Stimulated activated memory B cell treated with anti-CD40 and anti-IgM and Interleukin-4, amounts not matched to agents 10 μg/mL and 1 μg/mL and 100 μg/mL, for 72 hours (primary cell): Measurements from ENCODE around the gene CLSTN3.
A peak's percentile ranks its signal among the peaks of the same experiment; 100 is the strongest.

Source experiments
- ATAC-seq: fragments of 150-1000 bp; cut with Tn5 transposase; 2 replicates; pipeline ENCODE4 v1.10.0; 2021
- H3K27ac Mint-ChIP-seq: one replicate; pipeline ENCODE4 v1.8.0; 2022; ENCODE audit warnings: mild to moderate bottlenecking, mixed read lengths
- H3K27me3 Mint-ChIP-seq: one replicate; pipeline ENCODE4 v1.8.0; 2022; ENCODE audit warnings: mixed read lengths
- H3K36me3 Mint-ChIP-seq: one replicate; pipeline ENCODE4 v1.8.0; 2022; ENCODE audit warnings: mixed read lengths
- H3K4me1 Mint-ChIP-seq: one replicate; pipeline ENCODE4 v1.8.0; 2022; ENCODE audit warnings: mixed read lengths
- H3K4me3 Mint-ChIP-seq: one replicate; pipeline ENCODE4 v1.8.0; 2022; ENCODE audit warnings: mild to moderate bottlenecking, moderate library complexity, mixed read lengths
- H3K9me3 Mint-ChIP-seq: one replicate; pipeline ENCODE4 v1.8.0; 2022; ENCODE audit warnings: mixed read lengths

Gene CLSTN3

DNA sequence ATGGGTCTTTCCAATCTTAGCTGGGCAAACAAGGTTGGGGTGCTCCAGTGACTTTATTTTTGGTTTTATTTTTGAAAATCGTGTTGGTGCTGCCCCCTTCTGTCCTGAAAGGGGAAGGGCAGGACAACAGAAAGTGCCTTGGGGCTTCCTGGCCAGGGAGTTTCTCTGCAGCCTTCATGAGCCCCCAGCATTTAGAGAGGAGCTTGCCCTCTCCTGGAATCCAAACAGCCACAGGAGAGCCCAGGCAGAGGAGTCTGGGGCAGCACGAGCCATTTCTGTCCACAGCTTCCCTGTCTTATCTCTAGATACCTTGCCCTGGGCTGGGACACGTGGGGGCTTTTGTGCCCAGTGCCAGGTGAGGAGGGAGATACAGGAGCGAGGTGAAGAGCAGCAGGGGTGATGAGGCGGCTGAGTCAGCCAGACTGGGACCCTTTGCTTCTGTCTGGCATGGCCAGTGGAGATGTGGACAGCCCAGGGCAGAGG lies 16.7 kb upstream of the CLSTN3 start:
- H3K9me3 Mint-ChIP-seq: no peaks in the 10 kb centered on the region
- ATAC-seq: no peak
- peaks cover 40% of the 10 kb centered on the region for H3K36me3 Mint-ChIP-seq
- no peaks in the 10 kb centered on the region for H3K27me3 Mint-ChIP-seq
- H3K27ac Mint-ChIP-seq: peak overlapping the region; percentile 58
- no peak overlapping the region for H3K4me3 Mint-ChIP-seq
- peaks cover 26% of the 10 kb centered on the region for H3K4me1 Mint-ChIP-seq

DNA sequence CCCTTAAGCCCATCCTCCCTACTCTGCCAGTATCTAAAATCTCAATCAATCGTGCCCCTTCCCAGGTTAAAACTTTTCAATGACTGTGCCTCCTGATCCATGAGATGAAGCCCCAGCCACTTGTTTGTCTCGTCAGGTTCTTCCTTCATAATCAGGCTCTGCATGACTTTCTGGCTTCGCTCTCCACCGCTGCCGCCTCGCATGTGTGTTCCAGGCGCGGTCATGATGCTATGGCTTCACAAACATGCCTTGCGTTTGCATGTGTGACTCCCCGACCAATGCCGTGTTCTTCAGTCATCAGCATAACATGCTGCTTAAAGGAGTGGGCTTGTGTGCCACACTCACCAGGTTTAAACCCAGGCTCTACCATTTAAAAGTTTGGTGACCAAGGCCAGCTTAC lies 16.2 kb upstream of the CLSTN3 start:
- Mint-ChIP-seq H3K27me3 (no peaks in the 10 kb centered on the region), H3K9me3 (no peaks in the 10 kb centered on the region), H3K4me1 (peaks cover 26% of the 10 kb centered on the region), H3K4me3 (no peak overlapping the region), H3K27ac (peak overlapping the region; percentile 58), H3K36me3 (peaks cover 46% of the 10 kb centered on the region)
- ATAC-seq: no peak

DNA sequence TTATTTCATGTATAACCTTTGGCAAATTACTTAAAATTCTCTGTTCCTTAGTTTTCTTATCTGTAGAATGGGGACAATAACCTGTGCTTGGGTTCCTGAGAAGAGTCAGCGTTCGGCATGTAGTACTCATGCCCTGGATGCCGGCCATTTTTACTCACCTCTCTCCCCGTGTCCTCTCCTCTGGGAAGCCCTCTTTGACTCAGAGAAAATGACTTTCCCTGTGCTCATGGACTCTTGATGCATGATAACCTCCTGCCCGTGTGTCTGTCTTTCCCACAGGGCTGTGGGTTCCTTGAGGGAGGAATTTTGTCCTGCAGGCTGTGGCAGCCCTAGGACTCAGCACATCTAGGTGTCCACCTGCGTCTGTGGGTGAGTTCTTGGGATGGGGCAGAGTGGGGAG lies 15.3 kb upstream of the CLSTN3 start:
- ATAC-seq: no peak
- Mint-ChIP-seq H3K27ac (no peak overlapping the region), H3K36me3 (peaks cover 46% of the 10 kb centered on the region), H3K4me3 (no peak overlapping the region), H3K9me3 (no peaks in the 10 kb centered on the region), H3K27me3 (no peaks in the 10 kb centered on the region), H3K4me1 (peaks cover 18% of the 10 kb centered on the region)

DNA sequence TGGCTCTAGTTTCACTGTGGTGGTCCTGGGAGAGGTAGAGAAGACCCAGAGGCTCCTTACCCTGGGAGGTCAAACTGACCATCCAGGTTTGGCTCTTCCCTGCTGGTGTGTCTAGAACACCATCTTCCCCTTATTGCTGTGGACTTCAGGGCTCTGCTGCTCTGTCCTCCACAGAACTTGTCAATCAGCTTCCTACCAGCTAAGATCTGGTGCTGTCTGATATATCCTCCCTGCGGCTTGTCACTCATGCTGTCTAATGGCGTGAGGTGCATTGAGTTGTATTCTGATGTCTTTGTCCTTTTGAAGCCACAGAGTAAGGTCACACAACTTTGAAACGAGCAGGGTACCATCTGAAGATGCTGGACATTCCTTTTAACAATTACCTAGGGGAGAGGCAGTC lies 14.0 kb upstream of the CLSTN3 start:
- Mint-ChIP-seq H3K4me3 (no peak overlapping the region), H3K9me3 (no peaks in the 10 kb centered on the region), H3K4me1 (peaks cover 10% of the 10 kb centered on the region), H3K36me3 (peaks cover 46% of the 10 kb centered on the region), H3K27ac (no peak overlapping the region), H3K27me3 (no peaks in the 10 kb centered on the region)
- ATAC-seq: no peak

DNA sequence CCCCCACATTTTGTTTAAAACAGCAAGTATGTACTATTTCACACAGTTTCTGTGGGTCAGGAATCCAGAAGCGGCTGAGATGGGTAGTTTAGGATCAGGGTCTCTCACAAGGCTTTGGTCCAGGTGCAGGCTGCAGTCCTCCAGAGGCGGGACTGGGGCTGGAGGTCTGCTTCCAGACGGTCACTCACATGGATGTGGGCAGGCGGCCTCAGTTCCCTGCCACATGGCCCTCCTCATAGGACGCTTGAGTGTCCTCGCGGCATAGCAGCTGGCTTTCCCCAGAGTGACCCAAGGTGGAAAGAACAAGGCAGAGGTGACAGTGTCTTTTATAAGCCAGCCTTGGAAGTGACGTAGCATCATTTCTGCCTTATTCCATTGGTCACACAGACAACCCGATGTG lies 13.3 kb upstream of the CLSTN3 start:
- no peak overlapping the region for H3K4me3 Mint-ChIP-seq
- no peak overlapping the region for H3K27ac Mint-ChIP-seq
- no peaks in the 10 kb centered on the region for H3K27me3 Mint-ChIP-seq
- no peaks in the 10 kb centered on the region for H3K9me3 Mint-ChIP-seq
- peaks cover 46% of the 10 kb centered on the region for H3K36me3 Mint-ChIP-seq
- peaks cover 10% of the 10 kb centered on the region for H3K4me1 Mint-ChIP-seq
- no peak for ATAC-seq

DNA sequence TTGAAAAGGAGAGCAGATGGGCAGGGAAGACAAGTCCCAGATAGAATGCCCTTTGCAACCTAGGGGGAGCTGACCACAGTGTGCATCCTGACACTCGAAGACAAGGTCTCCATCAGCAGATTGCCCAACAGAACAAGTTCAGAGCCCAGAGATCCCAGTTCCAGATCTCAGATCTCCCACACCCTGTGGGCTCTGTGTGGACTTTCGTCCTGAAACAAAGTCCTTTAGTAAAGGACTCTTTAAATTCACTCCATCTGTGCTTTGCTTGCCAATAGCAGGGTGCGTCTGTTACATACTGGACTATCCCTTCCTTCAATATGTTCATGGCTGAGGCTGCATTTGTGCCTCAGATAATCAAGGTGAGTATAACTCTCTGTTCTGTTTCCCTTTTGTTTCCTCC lies 12.5 kb upstream of the CLSTN3 start:
- H3K36me3 Mint-ChIP-seq: peaks cover 46% of the 10 kb centered on the region
- H3K4me1 Mint-ChIP-seq: peaks cover 10% of the 10 kb centered on the region
- no peaks in the 10 kb centered on the region for H3K27me3 Mint-ChIP-seq
- H3K9me3 Mint-ChIP-seq: no peaks in the 10 kb centered on the region
- no peak for ATAC-seq
- H3K27ac Mint-ChIP-seq: no peak overlapping the region
- H3K4me3 Mint-ChIP-seq: no peak overlapping the region

DNA sequence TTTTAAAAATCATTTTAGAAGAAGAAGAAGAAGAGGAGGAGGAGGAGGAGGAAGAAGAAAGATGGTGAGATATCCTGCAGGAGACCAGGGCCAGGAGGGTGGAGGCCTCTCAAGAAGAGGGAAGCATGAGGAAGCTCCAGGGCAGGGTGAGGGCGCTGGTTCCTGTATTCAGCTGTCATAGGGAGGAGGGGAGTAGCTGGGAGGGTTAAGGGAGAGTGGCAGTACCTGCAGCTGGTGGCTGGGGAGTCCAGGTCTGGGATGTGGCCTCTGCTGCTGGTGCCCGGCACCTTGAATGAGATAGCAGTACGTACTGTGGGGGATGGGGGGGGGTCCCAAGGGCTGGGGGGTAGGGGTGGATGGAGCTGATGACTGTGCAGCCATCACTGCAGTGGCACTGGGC lies 11.3 kb upstream of the CLSTN3 start:
- Mint-ChIP-seq H3K27me3 (no peaks in the 10 kb centered on the region), H3K9me3 (no peaks in the 10 kb centered on the region), H3K4me1 (peaks cover 4% of the 10 kb centered on the region), H3K27ac (no peak overlapping the region), H3K36me3 (peaks cover 45% of the 10 kb centered on the region), H3K4me3 (no peak overlapping the region)
- ATAC-seq: no peak

DNA sequence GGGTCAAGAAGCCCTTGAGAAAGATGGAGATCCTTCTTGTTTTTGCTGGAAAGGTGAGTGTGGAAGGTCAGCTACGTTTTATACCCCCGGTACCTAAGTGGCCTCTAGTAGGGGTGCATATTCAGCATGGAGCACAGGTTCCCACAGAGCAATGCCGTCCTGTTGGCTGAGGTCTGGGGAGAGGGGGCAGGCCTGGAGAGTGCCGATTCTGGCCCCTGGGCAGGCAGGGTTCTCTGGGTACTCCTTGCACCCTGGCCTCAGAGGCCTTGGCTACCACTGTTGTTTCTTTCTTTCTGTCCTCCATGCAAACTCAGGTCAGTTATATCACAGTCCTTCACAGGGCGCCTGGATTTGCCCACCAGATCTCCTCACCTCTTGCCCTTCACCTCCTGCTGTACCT lies 10.0 kb upstream of the CLSTN3 start:
- Mint-ChIP-seq H3K4me1 (peaks cover 4% of the 10 kb centered on the region), H3K36me3 (peaks cover 36% of the 10 kb centered on the region), H3K27ac (no peak overlapping the region), H3K4me3 (no peak overlapping the region), H3K9me3 (no peaks in the 10 kb centered on the region), H3K27me3 (no peaks in the 10 kb centered on the region)
- ATAC-seq: no peak

DNA sequence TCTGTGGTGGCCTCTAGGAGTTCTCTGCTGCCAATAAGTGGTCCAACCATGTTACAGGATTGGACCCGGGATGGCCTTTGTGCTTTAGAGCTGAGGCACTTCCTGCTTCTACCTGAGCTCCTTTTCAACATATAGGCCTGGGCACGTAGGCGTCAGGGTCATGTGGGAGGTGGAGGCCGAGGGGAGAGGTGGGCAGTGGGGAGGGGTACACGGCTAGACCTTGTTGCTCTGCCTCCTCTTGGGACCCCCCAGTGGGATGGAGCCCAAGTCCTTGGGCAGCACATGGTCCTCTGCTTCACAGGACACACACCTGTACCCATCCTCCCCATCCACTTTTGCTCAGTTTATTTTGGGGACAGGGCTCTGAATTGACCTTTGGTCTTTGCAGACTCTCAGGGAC lies 8.8 kb upstream of the CLSTN3 start:
- Mint-ChIP-seq H3K9me3 (no peaks in the 10 kb centered on the region), H3K4me1 (peaks cover 4% of the 10 kb centered on the region), H3K4me3 (no peak overlapping the region), H3K27ac (no peak overlapping the region), H3K36me3 (peaks cover 25% of the 10 kb centered on the region), H3K27me3 (no peaks in the 10 kb centered on the region)
- no peak for ATAC-seq

DNA sequence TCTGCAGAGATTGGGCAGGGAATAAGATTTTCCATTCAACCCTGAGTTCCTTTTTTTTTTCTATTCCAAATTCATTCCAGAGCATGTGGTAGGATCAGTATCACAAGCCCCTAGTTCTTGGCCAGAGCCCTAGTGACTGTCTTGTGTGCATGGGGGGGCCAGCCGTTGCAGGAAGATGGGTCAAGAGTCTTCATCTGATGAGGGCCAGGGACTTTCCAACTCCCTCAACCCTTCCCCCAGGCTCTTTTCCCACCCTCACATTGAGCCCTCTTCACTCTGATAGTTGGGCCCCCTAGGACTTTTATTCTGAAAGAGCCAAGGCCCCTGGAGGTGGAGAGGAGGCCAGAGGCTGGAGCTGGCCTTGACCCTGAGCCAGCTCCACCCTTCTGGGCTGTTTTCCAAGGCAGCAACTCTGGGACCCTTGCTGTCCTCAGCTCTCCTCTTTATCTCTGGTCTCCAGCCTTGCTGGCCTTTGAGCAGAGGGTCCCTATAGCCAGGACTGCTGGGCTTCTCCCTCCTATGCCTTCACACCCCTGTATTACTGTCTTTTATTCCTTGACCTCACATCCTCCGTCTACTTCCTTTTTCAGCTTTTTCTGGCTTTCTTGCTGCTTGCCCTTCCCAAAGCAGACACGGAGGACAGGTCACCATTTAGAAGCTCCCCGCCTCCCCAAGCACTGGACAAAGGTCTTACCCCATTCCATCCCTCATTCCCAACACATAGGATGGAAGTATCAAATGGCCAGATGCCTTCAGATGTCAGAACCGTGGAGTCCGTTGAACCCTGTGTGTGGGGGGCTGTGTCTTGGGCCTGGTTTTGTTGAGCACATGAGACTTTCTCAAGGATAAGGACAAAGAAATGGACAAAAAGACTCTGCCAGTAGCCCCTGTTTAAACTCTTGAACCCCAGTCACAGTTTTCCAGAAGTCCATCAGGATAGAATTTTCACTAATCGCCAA lies 7.1 kb upstream of the CLSTN3 start:
- no peaks in the 10 kb centered on the region for H3K9me3 Mint-ChIP-seq
- no peak overlapping the region for H3K4me3 Mint-ChIP-seq
- H3K27ac Mint-ChIP-seq: no peak overlapping the region
- H3K27me3 Mint-ChIP-seq: no peaks in the 10 kb centered on the region
- H3K36me3 Mint-ChIP-seq: peaks cover 9% of the 10 kb centered on the region
- ATAC-seq: no peak
- H3K4me1 Mint-ChIP-seq: peaks cover 4% of the 10 kb centered on the region

DNA sequence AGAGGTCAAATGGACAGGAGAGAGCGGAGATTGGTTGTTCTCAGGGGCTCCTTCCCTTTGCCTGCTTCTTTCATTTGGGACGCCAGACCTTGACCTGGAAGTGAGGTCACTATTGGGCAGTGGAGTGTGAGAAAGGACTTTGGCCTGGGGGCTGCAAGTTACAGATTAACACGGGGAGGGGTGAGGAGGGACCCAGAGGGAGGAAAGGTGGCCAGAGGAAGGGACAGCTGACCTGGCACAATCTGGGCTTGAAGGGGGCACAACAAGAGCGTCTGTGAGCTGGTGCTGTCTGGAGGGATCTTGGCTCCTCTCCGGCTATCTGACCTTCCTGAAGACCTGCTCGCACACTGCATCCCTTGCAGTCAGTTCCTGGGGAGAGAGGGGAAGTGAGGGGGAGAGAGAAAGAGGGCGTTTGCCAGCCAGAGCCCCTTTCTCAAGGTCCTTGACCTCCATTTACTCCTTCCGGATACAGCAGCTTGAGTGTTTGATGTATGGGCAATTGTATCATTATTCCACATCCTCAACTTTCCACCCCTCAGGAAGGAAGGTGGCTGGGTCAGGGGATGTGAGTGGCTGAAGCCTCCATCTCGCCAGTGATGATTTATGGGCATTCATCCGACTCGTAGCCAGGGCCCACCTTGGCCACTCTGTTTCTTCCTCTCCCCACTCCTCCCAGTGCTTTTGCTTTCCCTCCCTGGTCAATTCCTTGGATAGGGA lies 6.2 kb upstream of the CLSTN3 start:
- Mint-ChIP-seq H3K9me3 (no peaks in the 10 kb centered on the region), H3K4me1 (peaks cover 8% of the 10 kb centered on the region), H3K27ac (no peak overlapping the region), H3K27me3 (no peaks in the 10 kb centered on the region), H3K4me3 (no peak overlapping the region), H3K36me3 (peaks cover under 1% of the 10 kb centered on the region)
- no peak for ATAC-seq

DNA sequence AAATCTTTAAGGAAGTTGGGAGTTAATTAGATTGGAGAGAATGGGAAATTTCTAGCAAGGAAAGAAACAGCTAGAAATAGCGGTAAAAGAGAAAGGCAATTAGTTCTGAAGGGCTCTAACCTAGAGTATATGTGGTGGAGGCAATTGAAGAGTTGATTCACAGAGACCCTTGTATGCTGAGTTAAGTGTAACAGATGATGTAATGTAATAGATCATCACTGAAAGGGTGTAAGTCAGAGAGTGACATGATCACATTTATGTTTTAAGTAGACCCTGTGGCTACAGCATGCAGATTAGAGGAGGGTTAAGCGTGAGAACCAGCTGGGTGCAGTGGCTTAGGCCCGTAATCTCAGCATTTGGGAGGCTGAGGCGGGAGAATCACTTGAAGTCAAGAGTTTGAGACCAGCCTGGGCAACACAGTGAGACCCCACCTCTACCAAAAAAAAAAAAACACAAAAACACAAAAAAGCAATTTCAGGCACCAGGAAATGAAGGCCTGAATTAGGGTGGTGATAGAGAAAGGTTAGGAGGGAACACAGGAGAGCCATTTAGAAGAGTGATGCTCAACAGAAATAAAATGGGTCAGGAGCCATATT lies 4.4 kb upstream of the CLSTN3 start:
- H3K9me3 Mint-ChIP-seq: no peaks in the 10 kb centered on the region
- no peaks in the 10 kb centered on the region for H3K27me3 Mint-ChIP-seq
- ATAC-seq: no peak

DNA sequence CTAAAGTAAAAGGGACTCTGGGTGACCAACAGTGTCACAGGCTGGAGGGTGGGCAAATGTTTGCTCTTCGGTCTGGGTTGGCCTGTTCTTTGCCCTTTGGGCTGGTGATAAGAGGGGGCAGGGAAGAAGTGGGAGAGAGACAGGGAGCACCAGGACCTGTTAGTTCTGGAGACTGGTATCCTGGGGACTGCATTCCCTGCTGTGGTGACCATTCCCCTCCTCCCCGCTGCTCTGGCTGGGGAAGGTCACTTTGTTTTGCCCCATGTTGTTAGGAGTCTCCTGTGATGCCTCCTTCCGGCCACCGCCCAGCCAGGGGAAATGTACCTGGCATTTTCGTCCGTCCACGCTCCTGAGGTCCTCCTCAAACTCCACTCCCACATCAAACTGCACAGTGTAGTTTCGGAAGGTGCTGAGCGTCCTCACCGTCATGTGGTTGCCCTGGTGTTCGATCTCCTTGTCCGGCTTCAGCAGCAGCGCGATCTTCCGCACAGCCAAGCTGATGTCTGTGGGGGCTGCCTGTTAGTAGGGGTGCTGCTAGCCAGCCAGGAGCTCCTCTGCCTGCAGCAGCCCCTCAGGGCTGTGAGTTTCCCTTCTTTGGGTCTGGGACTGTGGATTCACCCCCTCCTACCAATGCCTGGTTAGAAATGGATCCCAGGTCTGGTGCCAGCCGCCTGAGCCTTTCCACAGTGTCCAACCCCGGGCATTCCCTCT lies 2.1 kb upstream of the CLSTN3 start:
- H3K9me3 Mint-ChIP-seq: no peaks in the 10 kb centered on the region
- ATAC-seq: no peak
- H3K27me3 Mint-ChIP-seq: no peaks in the 10 kb centered on the region
- H3K4me3 Mint-ChIP-seq: peak overlapping the region; percentile 33
- H3K36me3 Mint-ChIP-seq: peaks cover 5% of the 10 kb centered on the region
- peaks cover 37% of the 10 kb centered on the region for H3K4me1 Mint-ChIP-seq
- H3K27ac Mint-ChIP-seq: no peak overlapping the region

More for the DNA sequence above, 4.4 kb upstream of the CLSTN3 start:
- H3K4me1 Mint-ChIP-seq: peaks cover 15% of the 10 kb centered on the region
- no peaks in the 10 kb centered on the region for H3K36me3 Mint-ChIP-seq
- H3K27ac Mint-ChIP-seq: no peak overlapping the region
- no peak overlapping the region for H3K4me3 Mint-ChIP-seq

DNA sequence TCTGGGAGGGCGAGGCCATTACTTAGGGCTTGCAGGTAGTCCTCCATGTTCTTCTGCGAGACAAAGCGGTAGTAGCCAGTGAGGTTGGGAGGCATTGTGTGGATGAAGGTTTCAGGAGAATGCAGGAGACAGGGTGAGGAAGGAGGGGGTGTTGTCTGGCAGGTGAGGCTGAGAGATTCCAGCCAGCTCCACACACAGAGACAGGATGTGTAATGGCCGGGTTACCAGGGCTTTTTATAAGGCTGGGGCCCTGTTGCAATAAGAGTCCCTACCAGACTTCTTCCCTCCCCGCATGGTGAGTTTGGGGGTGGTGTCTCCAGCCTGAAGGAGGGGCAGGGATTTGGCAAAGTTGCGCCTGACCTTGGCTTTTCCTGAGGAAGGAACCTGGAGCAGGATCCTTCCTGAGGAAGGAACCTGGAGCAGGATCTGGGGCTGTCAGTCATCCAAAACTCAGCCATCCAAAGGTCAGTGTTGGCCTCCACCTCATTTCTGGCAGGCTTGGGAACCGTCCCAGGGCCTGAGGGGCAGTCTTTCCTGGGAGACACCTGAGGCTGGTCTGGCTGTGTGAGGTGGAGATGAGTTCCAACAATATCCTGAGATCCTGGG lies 1.4 kb upstream of the CLSTN3 start, which contains the start of gene RBP5:
Gene RBP5, minus strand, starts transcription at position 209 of the 606 bp plus-strand sequence. Its CDS starts 114 bp downstream, at position 95.
- ATAC-seq: no peak
- Mint-ChIP-seq H3K36me3 (peaks cover 8% of the 10 kb centered on the region), H3K27ac (peak within 1 kb of the TSS; percentile 83), H3K27me3 (no peaks in the 10 kb centered on the region), H3K9me3 (no peaks in the 10 kb centered on the region), H3K4me3 (peak within 1 kb of the TSS; percentile 97), H3K4me1 (peaks cover 37% of the 10 kb centered on the region)
